Measurements from ENCODE around the gene GRID1.
"Not testable (repeated sequence)": the region's sequence is repeated elsewhere in the genome, so short reads cannot be mapped to it uniquely, and the experiment has no call there.

The GRID1 gene

DNA sequence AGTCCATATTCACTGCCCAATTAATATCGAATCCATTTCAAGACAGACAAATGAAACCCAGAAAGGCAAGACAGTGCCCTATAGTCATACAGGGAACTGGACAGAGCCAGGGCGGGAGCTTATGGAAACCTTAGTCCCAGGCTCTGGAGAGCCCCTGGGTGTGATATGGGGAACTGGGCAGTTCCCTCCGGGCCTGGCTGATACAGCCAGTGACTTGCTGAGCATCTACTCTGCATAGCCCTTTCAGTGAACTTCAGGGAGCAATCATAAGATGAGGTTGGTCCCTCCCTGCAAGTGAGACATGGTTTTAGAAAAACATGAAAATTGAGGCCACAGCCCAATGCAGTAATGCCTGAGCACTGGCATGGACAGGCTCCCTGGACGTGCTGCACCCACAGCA, 241.9 kb downstream of the GRID1 start:
- DNase-seq, result no peak

DNA sequence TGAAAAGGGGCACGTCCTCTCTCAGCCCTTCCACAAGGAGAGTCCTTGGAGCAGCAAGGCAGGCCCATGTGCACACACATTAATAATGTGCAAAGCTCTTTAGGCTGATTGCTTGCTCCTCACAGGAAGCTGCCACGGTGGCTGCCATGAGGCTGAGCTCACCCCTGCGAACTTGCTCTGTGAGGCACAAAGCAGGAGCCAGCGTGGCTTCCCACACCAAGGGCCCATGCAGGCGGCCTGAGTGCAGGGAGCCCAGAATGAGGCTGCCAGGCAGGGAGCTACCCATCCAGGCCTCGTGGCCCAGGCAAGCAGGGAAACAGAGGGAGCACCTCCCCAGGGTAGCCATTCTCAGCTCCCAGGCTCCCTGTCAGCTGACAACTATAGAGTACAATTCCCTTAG, 242.9 kb downstream of the GRID1 start:
- no peak for DNase-seq

DNA sequence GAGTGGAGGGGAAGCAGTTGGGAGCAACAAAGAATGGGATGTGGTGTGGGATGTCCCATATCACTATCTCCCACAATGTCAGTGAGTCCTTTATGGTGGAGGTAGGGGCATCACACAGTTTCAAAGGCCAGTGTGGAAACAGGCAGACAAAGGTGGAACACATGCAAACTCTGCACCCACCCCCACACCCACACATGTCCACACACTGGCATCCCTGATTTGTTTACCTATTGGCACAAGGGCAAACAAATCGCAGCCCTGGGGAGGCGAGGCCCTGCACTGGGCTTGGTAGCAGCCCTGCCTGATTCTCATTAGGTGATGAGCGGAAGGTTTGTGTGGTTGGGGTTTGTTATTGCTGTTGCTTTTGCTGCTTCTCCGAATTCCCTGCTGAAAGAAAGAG, 243.3 kb downstream of the GRID1 start:
- DNase-seq, result no peak

- DNase-seq, result no peak
Measured at GRCh38 chr10:86122646-86123045, 243.9 kb downstream of the GRID1 start.

DNA sequence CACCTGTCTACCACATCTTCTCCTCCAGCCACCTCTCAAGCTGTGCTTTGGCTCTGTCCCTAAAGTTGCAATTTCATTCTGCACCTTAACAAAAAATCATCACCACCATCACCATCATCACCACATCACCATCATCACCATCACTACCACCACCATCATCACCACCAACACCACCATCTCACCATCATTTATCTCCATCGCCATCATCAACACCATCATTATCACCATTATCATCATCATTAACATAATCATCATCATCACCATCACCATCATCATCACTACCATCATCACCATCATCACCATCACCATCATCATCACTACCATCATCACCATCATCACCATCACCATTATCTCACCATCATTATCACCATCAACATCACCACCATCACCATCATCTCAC, 245.4 kb downstream of the GRID1 start:
- DNase-seq, result no peak

DNA sequence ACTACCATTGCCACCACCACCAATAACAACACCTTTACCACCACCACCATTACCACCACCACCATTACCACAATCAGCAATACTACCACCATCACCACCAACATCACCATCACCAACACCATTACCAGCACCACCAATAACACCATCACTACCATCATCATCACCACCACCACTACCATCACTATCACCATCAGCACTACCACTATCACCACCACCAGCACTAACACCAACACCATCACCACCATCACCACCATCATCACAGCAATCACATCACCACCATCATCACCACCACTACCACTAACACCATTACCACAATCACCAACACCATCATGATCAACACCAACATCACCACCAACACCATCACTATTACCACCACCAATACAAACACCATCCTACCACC, 249.5 kb downstream of the GRID1 start:
- DNase-seq, result no peak

DNA sequence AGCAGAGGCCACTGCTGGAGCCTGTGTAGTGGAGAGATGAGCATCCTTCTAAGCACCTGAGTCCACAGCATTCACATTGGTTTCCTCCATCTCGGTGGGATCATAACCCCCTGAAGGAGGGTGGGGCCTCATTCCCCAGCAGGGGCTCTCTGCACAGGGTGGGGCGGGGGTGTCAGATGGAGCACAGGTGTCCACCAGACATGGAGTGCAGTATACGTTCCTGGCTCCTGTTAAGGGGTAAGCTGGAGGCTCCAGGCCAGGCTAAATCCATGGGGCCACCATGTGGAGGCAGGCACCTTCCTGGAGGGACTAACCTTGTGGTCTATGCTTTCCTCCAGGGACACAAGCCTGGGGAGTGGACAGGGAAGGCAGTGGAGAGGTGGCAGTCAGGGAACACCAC, 252.6 kb downstream of the GRID1 start:
- no peak for DNase-seq

DNA sequence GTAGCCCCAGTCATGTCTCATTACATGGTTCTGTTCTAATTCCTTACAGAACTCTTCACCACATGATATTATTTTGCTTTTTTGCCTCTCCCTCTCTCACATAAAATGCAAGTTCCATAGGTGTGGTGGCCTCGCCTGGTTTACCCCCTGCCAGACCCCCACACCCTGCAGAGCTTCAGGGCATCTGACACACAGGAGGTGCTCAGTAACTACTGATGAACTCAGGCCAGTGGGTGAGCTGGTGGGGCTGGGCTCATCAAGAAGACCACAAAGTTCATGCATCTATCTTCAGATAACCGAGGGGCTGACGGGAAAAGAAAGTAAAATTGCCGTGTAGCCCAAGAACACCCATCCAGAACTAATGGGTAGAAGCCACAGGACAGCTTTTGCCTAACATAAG, 253.1 kb downstream of the GRID1 start:
- DNase-seq, result no peak

DNA sequence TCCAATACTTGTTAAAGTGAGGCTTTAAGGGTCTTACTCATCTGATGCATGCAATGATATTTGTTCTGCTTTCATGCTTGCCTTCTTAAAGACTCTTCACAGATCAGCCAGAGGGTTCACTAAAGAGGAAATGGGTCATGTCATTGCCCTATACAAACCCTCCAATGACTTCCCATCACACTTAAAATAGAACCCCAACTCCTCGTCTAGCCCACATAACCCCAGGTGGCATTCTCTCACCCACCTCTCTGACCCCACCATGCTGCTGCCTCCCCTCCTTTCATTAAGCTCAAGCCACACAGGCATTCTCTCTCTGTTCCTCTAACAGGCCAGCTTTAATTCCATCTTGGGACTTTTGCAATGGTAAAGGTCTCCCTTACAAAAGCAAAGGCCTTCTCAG, 253.6 kb downstream of the GRID1 start:
- DNase-seq, result no peak

DNA sequence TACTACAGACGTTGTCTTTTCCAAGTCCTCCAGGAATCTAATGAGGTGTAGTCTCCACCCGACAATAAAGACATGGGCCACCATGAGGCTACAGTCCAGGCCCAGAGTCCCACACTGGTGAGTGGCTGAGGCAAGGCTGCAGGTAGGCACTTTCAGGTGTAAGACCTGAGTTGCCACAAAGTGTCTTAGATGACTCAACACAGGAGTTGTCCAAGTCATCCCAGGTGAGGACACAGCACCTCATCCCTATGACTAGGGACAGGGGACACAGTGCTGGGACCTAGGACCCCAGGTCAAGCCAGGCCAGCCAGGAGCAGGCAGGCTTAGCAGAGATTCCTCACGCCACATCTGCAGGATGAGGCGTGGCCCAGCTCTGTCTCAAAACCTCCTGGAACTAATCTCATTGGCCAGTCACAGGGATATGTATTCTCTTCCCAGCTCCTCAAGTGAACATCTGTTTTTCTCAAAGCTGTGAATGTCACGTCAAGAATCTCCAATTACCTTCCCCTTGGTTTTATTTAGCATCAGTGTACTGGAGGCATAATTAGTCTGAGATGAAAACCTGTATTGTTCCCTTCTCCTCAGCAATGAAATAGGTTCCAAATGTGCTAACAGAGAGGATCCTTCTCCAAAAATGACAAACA, 254.6 kb downstream of the GRID1 start:
- no peak for DNase-seq

DNA sequence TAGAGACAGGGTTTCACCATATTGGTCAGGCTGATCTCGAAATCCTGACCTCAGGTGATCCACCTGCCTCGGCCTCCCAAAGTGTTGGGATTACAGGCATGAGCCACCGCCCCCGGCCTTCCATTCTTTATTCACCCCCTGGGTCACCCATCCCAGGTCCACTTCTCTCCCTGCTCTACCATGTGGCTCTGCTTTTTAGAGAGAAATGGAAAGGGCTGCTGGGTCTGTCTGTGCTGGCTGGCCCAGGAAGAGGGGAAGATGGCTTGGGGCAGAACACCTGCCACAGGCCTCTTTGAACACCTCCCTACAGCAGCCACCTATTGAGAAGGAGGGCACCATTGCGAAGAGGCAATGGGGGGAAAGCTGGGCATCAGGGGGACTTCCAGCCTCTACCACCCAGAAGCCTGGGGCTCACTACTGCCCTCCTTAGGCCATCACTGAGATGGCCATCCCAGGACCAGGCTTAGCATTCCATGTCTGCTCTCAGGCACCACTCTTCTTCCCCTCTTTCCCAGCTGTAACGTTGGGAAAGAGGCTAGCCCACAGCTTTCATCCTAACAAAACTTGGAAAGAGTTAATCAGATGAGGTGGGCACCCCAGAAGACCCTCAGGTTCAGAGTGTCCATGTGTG, 256.3 kb downstream of the GRID1 start:
- DNase-seq, result no peak

- no peak for DNase-seq
Measured at GRCh38 chr10:86109421-86109820, 257.2 kb downstream of the GRID1 start.

DNA sequence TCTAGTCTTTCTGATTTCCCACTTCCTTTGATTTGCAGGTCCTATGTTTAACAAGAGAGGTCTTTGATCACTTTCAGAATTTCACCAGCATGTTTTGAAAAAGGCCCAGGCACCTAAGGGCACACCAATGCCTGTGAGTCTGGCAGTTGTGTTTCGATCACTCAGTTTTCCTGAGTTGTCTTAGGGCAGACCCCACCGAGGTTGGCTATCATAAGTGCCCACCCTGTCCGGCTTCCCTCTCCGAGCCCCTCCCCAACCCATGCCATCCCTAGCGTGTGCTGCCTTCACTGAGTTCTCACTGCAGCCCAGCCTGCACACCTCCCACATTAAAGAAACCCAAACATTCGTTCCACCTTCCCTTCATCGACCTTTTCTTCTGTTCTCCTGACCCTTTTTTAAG, 257.9 kb downstream of the GRID1 start:
- no peak for DNase-seq

DNA sequence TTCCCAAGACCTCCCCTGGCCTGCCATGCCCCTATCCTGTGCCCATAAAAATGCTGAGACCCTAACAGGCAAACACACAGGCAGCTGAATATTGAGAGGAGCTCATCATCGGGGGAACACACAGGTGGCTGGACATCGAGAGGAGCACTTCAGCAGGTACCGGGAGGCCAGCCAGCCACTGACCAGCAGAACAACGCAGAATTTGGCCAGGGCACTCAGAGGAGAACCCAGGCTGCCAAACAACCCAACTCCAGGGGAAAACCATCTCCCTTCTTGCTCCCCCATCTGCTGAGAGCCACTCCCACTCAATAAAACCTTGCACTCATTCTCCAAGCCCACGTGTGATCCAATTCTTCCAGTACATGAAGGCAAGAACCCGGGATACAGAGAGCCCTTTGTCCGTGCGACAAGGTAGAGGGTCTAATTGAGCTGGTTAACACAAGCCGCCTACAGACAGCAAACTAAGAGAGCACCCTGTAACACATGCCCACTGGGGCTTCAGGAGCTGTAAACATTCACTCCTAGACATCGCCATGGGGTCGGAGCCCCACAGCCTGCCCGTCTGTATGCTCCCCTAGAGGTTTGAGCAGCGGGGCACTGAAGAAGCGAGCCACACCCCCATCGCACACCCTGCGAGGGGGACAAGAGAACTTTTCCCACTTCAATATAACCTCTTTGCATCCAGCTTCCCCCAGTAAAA, 258.8 kb downstream of the GRID1 start:
- not testable (repeated sequence) for DNase-seq

DNA sequence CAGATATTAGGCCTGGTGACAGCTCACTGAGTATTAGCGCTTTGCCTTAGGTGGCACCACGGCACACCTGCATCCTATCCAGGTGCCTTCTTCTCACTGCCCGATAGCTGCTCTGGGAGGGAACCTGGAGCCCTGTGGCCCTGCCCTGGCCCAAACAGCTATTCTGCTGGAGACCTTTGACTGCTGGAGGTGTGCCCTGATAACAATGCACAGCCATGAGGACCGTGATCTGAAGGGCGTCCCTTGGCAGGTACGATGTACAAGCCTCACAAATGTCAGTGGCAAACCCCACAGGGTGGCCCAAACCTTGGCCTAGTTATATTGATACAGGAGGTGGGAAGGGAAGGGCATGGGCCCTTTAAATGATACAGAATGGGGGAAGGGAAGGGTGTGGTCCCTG, 259.5 kb downstream of the GRID1 start:
- DNase-seq, result no peak

- no peak for DNase-seq
Measured at GRCh38 chr10:86106616-86107015, 260.0 kb downstream of the GRID1 start.

- no peak for DNase-seq
Measured at GRCh38 chr10:86105640-86106039, 261.0 kb downstream of the GRID1 start.

DNA sequence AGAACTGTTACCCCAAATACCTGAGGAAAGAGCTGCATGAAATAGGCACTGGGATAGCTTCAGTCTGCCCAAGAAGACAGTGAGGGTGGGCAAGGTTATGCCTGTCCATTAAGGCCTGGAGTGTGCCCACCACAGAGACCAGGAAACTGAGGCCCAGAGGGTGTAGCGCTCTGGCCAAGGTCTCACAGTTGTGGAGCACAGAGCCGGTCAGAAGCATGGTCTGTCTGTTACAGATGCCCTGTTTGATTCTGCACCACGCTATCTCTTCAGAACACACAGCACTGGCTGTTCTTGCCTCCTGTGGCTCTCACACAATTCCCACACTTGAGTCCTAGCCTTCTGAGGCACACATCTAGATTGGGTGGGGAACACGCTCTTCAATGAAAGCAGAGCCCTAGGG, 261.4 kb downstream of the GRID1 start:
- DNase-seq, result no peak

DNA sequence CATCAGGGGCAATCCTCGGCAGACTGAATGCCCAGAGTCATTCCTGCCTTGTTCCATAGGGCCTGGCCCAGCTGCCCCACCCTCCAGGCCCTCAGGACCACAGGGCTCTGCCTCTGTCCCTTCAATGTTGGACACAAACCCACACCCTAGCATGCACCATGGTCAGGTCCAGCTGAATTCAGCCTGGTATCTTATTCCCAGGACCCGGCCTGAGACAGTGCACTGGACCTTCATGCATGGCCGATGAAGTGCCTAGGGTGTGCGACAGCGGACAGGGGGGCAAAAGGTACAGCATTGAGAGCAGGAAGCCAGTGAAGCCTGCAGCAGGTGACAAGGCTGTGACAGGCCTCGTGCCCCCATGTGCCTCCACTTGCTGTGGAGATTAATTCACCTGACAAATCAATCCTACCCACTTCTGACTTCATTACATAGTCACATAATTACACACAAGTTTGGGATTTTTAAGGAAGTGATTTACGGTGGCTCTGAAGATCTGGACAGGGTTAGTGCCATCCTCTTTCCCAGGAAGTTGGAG, 261.9 kb downstream of the GRID1 start:
- no peak for DNase-seq

DNA sequence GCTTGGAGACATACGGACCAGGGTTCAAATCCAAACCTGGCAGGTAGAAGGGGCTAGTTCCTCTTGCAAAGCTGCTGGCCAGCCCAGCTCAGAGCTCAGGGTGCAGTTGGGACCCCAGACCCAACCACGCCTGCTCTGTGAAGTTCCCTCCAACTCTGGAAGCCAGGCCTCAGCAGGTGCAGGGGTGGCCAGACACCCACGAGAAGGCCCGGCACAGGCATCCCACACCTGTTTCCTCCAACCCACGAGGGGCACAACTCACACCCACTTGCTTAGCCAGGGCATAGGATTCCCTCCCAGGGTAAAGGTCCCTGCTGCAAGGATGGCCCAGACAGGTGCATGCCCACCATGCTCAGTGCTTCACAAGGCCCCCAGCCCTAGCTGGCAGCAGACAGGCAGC, 262.4 kb downstream of the GRID1 start:
- DNase-seq, result no peak

DNA sequence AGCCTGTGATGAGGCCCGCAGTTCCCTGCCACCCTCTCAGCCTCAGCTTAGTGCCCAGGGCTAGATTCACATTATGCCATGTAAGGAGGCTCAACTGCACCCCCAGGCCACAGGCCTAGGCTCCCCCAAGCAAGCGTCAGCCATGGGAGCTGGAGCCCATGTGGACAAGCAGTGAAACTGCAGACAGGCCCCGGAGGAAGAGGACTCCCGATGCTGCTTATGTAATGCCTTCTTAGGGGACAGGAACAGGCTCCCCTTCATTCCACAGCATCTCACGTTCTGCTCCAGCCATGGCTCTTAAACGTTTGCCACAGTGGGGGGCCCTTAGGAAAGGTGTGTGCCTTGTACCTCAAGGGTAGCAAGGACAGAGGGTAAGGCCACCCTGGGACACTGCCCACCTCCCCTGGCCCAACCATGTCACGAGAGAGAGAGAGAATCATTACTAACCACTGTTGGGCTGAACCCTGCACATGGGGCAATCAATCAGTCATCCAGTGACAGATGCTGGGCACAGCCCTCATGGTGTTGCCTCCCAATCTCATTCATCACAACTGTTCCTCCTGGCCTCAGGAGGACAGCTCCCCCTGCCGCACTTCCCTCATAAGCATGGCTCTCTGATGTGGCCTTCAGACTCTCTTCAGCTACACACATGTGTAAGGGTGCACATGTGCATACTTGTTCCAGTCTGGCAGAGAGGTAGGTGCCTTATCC, 263.0 kb downstream of the GRID1 start:
- no peak for DNase-seq

DNA sequence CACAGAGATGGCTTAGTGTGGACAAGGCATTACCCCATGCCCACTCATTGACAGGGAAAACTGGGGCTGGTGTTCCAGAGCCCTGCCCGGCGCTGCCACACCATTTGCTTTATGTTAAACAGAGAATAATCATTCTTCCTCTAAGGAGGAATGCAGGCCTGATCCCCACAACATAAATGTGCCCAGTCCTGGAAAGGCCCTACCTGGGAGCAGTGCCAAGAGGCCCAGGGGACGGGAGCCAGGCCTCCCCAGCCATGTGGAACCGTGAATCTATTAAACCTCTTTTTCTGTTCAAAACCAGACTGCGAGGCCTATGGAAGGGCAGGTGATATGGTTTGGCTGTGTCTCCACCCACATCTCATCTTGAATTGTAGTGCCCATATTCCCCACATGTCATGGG, 264.1 kb downstream of the GRID1 start:
- no peak for DNase-seq

- no peak for DNase-seq
Measured at GRCh38 chr10:86102031-86102430, 264.6 kb downstream of the GRID1 start.

DNA sequence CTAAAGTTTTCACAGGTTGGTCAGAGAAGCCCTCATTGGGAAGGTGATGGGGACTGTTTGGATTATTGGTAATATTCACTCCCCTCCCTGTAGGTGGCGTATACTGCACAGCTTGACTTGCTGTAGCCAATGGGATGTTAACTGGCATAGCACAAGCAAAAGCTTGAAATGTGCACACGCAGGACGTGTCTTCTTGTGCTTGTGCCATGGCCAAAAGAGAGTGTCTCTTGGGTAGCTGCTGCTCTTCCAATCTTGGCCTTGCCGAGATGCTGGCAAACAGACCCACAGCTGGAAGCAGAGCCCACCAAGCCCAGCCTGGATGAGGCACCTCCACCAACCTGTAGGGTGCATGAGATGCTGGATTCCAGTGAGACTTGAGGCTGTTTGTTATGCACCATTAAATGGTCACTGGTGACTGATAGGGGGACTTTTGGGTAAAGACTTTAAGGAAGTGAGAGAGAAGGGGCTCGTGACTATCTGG, 266.0 kb downstream of the GRID1 start:
- DNase-seq, result no peak

Data from NCI-H2107 (cell line).